ENCODE data around the gene TRAPPC1. TPM values are rescaled to one million over a fixed set of nuclear protein-coding genes. Genes with fewer than 3 reads are reported as not detected.

Gene TRAPPC1
- polyA plus RNA-seq, 1 donor, result 86.8 TPM

Other genes with a start within 250 kb of the TRAPPC1 start
- 32.3 TPM for gene TP53, start 244.5 kb downstream of the TRAPPC1 start, polyA plus RNA-seq (ENCODE audit: insufficient read length)
- gene WRAP53, start 243.5 kb downstream of the TRAPPC1 start, polyA plus RNA-seq (ENCODE audit: insufficient read length), result 6.6 TPM
- 4.4 TPM for gene EFNB3, start 226.7 kb downstream of the TRAPPC1 start, polyA plus RNA-seq (ENCODE audit: insufficient read length)
- gene DNAH2, start 214.2 kb downstream of the TRAPPC1 start, polyA plus RNA-seq (ENCODE audit: insufficient read length), result 4.3 TPM
- 15.4 TPM for gene KDM6B, start 97.7 kb downstream of the TRAPPC1 start, polyA plus RNA-seq (ENCODE audit: insufficient read length)
- gene TMEM88, start 76.9 kb downstream of the TRAPPC1 start, polyA plus RNA-seq (ENCODE audit: insufficient read length), result 23.0 TPM
- gene NAA38, start 74.4 kb downstream of the TRAPPC1 start, polyA plus RNA-seq (ENCODE audit: insufficient read length), result 54.2 TPM
- gene CYB5D1, start 73.9 kb downstream of the TRAPPC1 start, polyA plus RNA-seq (ENCODE audit: insufficient read length), result 7.2 TPM
- 66.1 TPM for gene CHD3, start 43.2 kb downstream of the TRAPPC1 start, polyA plus RNA-seq (ENCODE audit: insufficient read length)
- gene RNF227, start 15.7 kb downstream of the TRAPPC1 start, polyA plus RNA-seq (ENCODE audit: insufficient read length), result 2.5 TPM
- gene KCNAB3, start 2.1 kb downstream of the TRAPPC1 start, polyA plus RNA-seq (ENCODE audit: insufficient read length), result 4.6 TPM
- 31.0 TPM for gene CNTROB, start 260 bp upstream of the TRAPPC1 start, polyA plus RNA-seq (ENCODE audit: insufficient read length)
- not detected for gene GUCY2D, start 70.7 kb upstream of the TRAPPC1 start, polyA plus RNA-seq (ENCODE audit: insufficient read length)
- gene ALOX15B, start 107.1 kb upstream of the TRAPPC1 start, polyA plus RNA-seq (ENCODE audit: insufficient read length), result 0.59 TPM
- gene ALOX12B, start 155.8 kb upstream of the TRAPPC1 start, polyA plus RNA-seq (ENCODE audit: insufficient read length), result not detected
- gene ALOXE3, start 186.6 kb upstream of the TRAPPC1 start, polyA plus RNA-seq (ENCODE audit: insufficient read length), result not detected
- 0.08 TPM for gene HES7, start 192.2 kb upstream of the TRAPPC1 start, polyA plus RNA-seq (ENCODE audit: insufficient read length)
- 59.2 TPM for gene PER1, start 220.5 kb upstream of the TRAPPC1 start, polyA plus RNA-seq (ENCODE audit: insufficient read length)
- 61.9 TPM for gene VAMP2, start 231.0 kb upstream of the TRAPPC1 start, polyA plus RNA-seq (ENCODE audit: insufficient read length)
- gene TMEM107, start 244.4 kb upstream of the TRAPPC1 start, polyA plus RNA-seq (ENCODE audit: insufficient read length), result 5.7 TPM

All from forelimb muscle (tissue), 1 donor.